ENCODE data around the gene SCRT2.
"Not testable (repeated sequence)": the region's sequence is repeated elsewhere in the genome, so short reads cannot be mapped to it uniquely, and the experiment has no call there.

The SCRT2 gene

GRCh38 chr20:644692-645317 is 30.8 kb downstream of the SCRT2 start:
- no peak overlapping the region; the same call in 1 of the 2 replicates for H3K27ac ChIP-seq
- no peak for TF ChIP-seq CTCF (IDR thresholded peaks at IDR 0.05)
- TF ChIP-seq ZFX (IDR thresholded peaks at IDR 0.05; ENCODE audit: borderline replicate concordance): no peak

DNA sequence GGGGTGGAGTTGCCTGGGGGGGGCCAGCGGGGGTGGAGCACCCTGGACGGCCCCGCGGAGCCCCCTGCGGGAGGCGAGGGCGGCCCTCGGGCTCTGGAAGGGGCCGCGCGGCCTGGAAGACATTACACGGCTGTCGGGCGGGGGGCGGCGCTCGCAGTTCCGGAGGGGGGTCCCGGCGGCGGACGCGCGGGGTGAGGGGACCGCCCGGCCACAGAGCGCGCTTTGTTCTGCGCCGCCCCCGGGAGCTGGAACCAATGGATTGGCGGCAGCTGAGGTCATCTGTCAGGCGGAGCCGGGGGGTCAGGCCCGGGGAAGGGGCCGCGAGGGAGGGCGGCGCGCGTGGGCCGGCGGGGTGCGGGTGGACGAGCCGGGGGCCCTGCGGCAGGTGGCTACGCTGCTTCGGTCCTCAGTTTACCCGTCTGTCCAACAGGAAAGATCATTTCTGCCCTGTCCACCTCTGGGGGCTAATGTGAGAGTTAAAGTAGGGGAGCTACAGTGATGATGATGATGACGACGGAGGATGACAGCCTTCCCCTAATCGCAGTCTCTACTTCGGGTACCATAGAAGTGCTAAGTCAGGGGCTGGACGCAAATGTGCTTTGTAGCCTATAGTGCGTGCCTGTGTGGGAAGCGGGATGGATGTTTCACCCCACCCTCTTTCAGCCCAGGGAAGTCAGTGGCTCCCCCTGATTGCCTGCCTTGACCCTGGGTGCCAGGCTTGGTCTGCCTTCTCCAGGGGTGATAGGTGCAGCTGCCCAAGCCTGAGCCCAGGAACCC is 33.0 kb downstream of the SCRT2 start:
- H3K27ac ChIP-seq: no peak overlapping the region
- TF ChIP-seq CTCF (IDR thresholded peaks at IDR 0.05) (no peak), ZFX (IDR thresholded peaks at IDR 0.05; ENCODE audit: borderline replicate concordance) (no peak)

DNA sequence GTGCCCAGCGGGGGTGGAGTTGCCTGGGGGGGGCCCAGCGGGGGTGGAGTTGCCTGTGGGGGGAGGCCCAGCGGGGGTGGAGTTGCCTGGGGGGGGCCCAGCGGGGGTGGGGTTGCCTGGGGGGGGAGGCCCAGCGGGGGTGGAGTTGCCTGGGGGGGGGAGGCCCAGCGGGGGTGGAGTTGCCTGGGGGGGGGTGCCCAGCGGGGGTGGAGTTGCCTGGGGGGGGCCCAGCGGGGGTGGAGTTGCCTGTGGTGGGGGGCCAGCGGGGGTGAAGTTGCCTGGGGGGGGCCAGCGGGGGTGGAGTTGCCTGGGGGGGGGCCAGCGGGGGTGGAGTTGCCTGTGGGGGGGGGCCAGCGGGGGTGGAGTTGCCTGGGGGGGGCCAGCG is 33.6 kb downstream of the SCRT2 start:
- H3K27ac ChIP-seq: not testable (repeated sequence)

GRCh38 chr20:641516-641875 is 34.1 kb downstream of the SCRT2 start:
- H3K27ac ChIP-seq: no peak overlapping the region
- no peak for TF ChIP-seq ZFX (IDR thresholded peaks at IDR 0.05; ENCODE audit: borderline replicate concordance)
- TF ChIP-seq CTCF (IDR thresholded peaks at IDR 0.05): no peak

GRCh38 chr20:640674-641515 is 34.7 kb downstream of the SCRT2 start:
- no peak for TF ChIP-seq CTCF (IDR thresholded peaks at IDR 0.05)
- TF ChIP-seq ZFX (IDR thresholded peaks at IDR 0.05; ENCODE audit: borderline replicate concordance): no peak
- H3K27ac ChIP-seq: no peak overlapping the region

DNA sequence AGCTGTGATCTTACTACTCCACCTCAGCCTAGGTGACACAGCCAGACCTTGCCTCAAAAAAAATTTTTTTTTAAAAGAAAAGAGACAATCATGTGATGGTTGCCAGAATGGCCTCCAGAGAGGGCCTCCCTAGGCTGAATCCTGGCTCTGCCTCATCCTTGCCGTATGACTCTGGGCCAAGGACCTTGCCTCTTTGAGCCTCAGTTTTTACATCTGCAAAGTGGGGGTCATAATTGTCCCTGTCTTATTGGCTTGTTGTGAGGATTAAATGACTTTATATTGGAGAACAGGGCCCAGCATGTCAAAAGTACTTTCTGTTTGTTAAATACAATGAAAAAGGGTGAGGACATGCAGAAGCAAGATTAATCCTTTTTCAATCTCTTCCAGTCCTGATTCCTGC is 37.0 kb downstream of the SCRT2 start:
- TF ChIP-seq CTCF (IDR thresholded peaks at IDR 0.05): no peak
- no peak for TF ChIP-seq ZFX (IDR thresholded peaks at IDR 0.05; ENCODE audit: borderline replicate concordance)
- no peak overlapping the region for H3K27ac ChIP-seq

DNA sequence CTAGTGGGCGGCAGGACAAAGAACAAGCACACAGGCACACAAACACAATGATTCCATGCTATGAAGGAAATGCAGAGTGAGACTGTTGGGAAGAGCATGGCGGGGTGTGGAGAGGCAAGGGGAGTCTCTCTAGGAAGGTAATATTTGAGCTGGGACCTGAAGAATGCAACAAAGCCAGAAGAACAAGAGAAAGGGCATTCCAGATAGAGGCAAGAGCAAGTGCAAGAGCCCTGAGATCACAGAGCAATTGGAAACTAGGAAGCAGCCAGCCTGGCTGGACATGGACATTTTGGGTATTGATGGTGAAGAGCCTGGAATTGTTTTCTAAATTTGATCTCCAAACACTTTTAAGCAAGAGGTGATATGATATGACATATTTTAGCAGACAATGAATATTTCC is 38.0 kb downstream of the SCRT2 start:
- H3K27ac ChIP-seq: no peak overlapping the region
- no peak for TF ChIP-seq CTCF (IDR thresholded peaks at IDR 0.05)
- no peak for TF ChIP-seq ZFX (IDR thresholded peaks at IDR 0.05; ENCODE audit: borderline replicate concordance)

All from 22Rv1 (cell line).